Measurements from ENCODE around the gene GNAQ. TPM values are rescaled to one million over a fixed set of nuclear protein-coding genes. Genes with fewer than 3 reads are reported as not detected.

The GNAQ gene
- total RNA-seq, 2 donors from 2014 or later, result 46.0 to 58.8 TPM

GRCh38 chr9:77851882-77852595 lies 179.6 kb downstream of the GNAQ start:
- no peaks in the 10 kb centered on the region for H3K9me3 ChIP-seq
- no peaks in the 10 kb centered on the region for H3K27me3 ChIP-seq (replicated peaks; ENCODE audit: insufficient read depth)
- H3K4me1 ChIP-seq (ENCODE audit: control insufficient read depth in 1 of 2, low read depth in 2 of 2), result peaks cover 48% of the 10 kb centered on the region in 2 donors
- no peak overlapping the region for H3K4me3 ChIP-seq
- H3K27ac ChIP-seq, result peak overlapping the region; percentile 28 to 33
- TF ChIP-seq CTCF (IDR thresholded peaks at IDR 0.05), result no peak
- DNase-seq (ENCODE audit: low spot score), result no peak
- no peak for ATAC-seq (ENCODE audit: insufficient number of reproducible peaks, low FRiP score, low read depth)
- H3K36me3 ChIP-seq, result no peaks in the 10 kb centered on the region

- Histone ChIP-seq H3K27me3 (replicated peaks; ENCODE audit: insufficient read depth) (no peaks in the 10 kb centered on the region), H3K36me3 (no peaks in the 10 kb centered on the region), H3K4me3 (peak overlapping the region; percentile 6), H3K9me3 (no peaks in the 10 kb centered on the region), H3K4me1 (ENCODE audit: control insufficient read depth in 1 of 2, low read depth in 2 of 2) (peaks cover 56 to 60% of the 10 kb centered on the region in 2 donors), H3K27ac (peak overlapping the region; percentile 90 to 92)
- TF ChIP-seq CTCF (IDR thresholded peaks at IDR 0.05), result no peak
- peak; percentile 97 for ATAC-seq (ENCODE audit: insufficient number of reproducible peaks, low FRiP score, low read depth)
- peak; percentile 71 for DNase-seq (ENCODE audit: low spot score)
Measured at GRCh38 chr9:77848897-77849296, 182.7 kb downstream of the GNAQ start.

- Histone ChIP-seq H3K4me1 (ENCODE audit: control insufficient read depth in 1 of 2, low read depth in 2 of 2) (peaks cover 56 to 60% of the 10 kb centered on the region in 2 donors), H3K4me3 (peak overlapping the region; percentile 6), H3K36me3 (no peaks in the 10 kb centered on the region), H3K27me3 (replicated peaks; ENCODE audit: insufficient read depth) (no peaks in the 10 kb centered on the region), H3K9me3 (no peaks in the 10 kb centered on the region), H3K27ac (peak overlapping the region; percentile 90 to 92)
- ATAC-seq (ENCODE audit: insufficient number of reproducible peaks, low FRiP score, low read depth) (no peak), DNase-seq (ENCODE audit: low spot score) (no peak)
- no peak for TF ChIP-seq CTCF (IDR thresholded peaks at IDR 0.05)
Measured at GRCh38 chr9:77848404-77848803, 183.2 kb downstream of the GNAQ start.

GRCh38 chr9:77847626-77848025 lies 184.0 kb downstream of the GNAQ start:
- H3K4me3 ChIP-seq, result no peak overlapping the region

More at GRCh38 chr9:77847626-77848025, 184.0 kb downstream of the GNAQ start:
- no peaks in the 10 kb centered on the region for H3K36me3 ChIP-seq
- H3K27ac ChIP-seq, result peak overlapping the region; percentile 90 to 92
- peaks cover 51 to 54% of the 10 kb centered on the region in 2 donors for H3K4me1 ChIP-seq (ENCODE audit: control insufficient read depth in 1 of 2, low read depth in 2 of 2)
- no peaks in the 10 kb centered on the region for H3K27me3 ChIP-seq (replicated peaks; ENCODE audit: insufficient read depth)
- H3K9me3 ChIP-seq, result no peaks in the 10 kb centered on the region
- no peak for ATAC-seq (ENCODE audit: insufficient number of reproducible peaks, low FRiP score, low read depth)
- no peak for DNase-seq (ENCODE audit: low spot score)
- TF ChIP-seq CTCF (IDR thresholded peaks at IDR 0.05), result no peak
